K562 treated with DMSO at 1 percent for 24 hours (cell line): ENCODE results near the gene FAM210A. TPM values are rescaled to one million over a fixed set of nuclear protein-coding genes. Genes with fewer than 3 reads are reported as not detected.

Experiments
- total RNA-seq: library from RNA; unstranded; fragments of 300-600 nt; gene quantifications from 2 replicates; pipeline ENCODE4 v1.2.3, GENCODE V29; 2022; ENCODE audit warnings: low read depth; ENCODE audit not compliant: insufficient read depth

The FAM210A gene
- total RNA-seq, result 8.5 and 11.1 TPM in 2 replicates

GRCh38 chr18:13726232-13726971, at the start of gene FAM210A, which contains the start of gene RNMT:
Gene FAM210A (minus strand): TSS chr18:13726558. CDS start chr18:13682077, 44,481 bp downstream.
Gene RNMT (plus strand): TSS chr18:13726673. CDS start chr18:13731518, 4,845 bp downstream.

Other genes starting within 250 kb of the FAM210A start
- gene RNMT, start 115 bp upstream of the FAM210A start, total RNA-seq, result 11.9 and 17.6 TPM in 2 replicates
- not detected in 2 replicates for gene MC5R, start 97.6 kb upstream of the FAM210A start, total RNA-seq
- gene MC2R, start 189.0 kb upstream of the FAM210A start, total RNA-seq, result not detected in 2 replicates